ENCODE measurements around the gene CACNB2. TPM values are rescaled to one million over a fixed set of nuclear protein-coding genes. Genes with fewer than 3 reads are reported as not detected.

CACNB2 gene
- total RNA-seq, 4 donors from 2014 or later: 11.6 to 13.8 (median 12.1) TPM

DNA sequence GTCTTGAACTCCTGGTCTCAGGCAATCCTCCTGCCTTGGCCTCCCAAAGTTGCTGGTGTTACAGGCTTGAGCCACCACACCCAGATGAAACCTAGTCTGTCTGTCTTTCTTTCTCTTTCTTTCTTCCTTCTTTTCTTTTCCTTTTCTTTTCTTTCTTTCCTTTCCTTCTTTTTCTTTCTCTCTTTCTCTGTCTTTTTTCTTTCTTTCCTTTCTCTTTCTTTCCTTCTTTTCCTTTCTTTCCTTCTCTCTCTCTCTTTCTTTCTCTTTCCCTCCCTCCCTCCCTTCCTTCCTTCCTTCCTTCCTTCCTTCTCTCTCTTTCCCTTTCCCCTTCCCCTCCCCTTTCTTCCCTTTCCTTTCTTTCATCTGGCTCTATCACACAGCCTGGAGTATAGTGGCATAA, 185.2 kb downstream of the CACNB2 start:
- DNase-seq (ENCODE audit: low spot score in 2 of 2): no peak

DNA sequence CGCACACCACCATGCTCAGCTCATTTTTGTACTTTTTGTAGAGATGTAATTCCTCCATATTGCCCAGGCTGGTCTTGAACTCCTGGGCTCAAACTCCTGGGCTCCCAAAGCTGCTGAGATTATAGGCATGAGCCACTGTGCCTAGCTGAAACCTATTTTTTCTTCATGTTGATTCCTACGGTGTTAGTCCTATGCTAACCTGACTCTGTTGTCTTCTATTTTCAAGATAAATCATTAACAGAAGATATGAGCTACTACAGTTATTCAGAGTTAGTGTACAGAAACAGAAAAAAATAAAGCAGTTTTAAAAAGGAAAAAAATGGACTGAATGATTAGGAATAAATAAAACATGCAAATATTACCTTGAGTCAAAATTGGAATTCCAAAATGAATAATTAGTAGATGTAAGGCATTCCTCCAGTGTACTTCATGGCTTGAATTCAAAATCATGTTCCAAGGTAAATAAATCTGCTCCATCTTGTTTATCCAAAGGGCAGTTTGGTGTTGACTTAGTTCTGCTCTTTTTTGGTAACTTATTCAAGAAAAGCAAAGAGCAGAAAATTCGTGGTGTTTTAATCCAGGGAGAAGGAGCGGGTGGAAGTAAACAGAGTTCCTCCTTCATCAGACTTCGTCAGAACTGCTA, 185.8 kb downstream of the CACNB2 start:
- no peaks in the 10 kb centered on the region for H3K27me3 ChIP-seq
- no peak overlapping the region for H3K4me3 ChIP-seq
- no peaks in the 10 kb centered on the region for H3K9me3 ChIP-seq
- 80% methylated on average over 5 of the region's 5 CpGs for WGBS
- H3K4me1 ChIP-seq: no peaks in the 10 kb centered on the region
- no peaks in the 10 kb centered on the region for H3K36me3 ChIP-seq
- TF ChIP-seq, protein P1, sequence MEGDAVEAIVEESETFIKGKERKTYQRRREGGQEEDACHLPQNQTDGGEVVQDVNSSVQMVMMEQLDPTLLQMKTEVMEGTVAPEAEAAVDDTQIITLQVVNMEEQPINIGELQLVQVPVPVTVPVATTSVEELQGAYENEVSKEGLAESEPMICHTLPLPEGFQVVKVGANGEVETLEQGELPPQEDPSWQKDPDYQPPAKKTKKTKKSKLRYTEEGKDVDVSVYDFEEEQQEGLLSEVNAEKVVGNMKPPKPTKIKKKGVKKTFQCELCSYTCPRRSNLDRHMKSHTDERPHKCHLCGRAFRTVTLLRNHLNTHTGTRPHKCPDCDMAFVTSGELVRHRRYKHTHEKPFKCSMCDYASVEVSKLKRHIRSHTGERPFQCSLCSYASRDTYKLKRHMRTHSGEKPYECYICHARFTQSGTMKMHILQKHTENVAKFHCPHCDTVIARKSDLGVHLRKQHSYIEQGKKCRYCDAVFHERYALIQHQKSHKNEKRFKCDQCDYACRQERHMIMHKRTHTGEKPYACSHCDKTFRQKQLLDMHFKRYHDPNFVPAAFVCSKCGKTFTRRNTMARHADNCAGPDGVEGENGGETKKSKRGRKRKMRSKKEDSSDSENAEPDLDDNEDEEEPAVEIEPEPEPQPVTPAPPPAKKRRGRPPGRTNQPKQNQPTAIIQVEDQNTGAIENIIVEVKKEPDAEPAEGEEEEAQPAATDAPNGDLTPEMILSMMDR (IDR thresholded peaks at IDR 0.05): no peak
- TF ChIP-seq EP300 (IDR thresholded peaks at IDR 0.05) (no peak), POLR2AphosphoS5 (IDR thresholded peaks at IDR 0.05) (no peak), POLR2A (IDR thresholded peaks at IDR 0.05) (no peak)
- no peak overlapping the region for H3K27ac ChIP-seq
- DNase-seq (ENCODE audit: low spot score in 2 of 2): no peak

More for the DNA sequence above, 185.2 kb downstream of the CACNB2 start:
- Histone ChIP-seq H3K4me3 (no peak overlapping the region), H3K9me3 (no peaks in the 10 kb centered on the region), H3K27me3 (no peaks in the 10 kb centered on the region), H3K36me3 (no peaks in the 10 kb centered on the region), H3K4me1 (no peaks in the 10 kb centered on the region), H3K27ac (no peak overlapping the region)
- TF ChIP-seq POLR2A (IDR thresholded peaks at IDR 0.05): no peak
- TF ChIP-seq, protein P1 (IDR thresholded peaks at IDR 0.05): no peak
- TF ChIP-seq POLR2AphosphoS5 (IDR thresholded peaks at IDR 0.05): no peak
- TF ChIP-seq EP300 (IDR thresholded peaks at IDR 0.05): no peak

GRCh38 chr10:18328941-18329340, 188.7 kb downstream of the CACNB2 start:
- WGBS: 86% methylated on average over 2 of the region's 2 CpGs
- no peak for TF ChIP-seq POLR2AphosphoS5 (IDR thresholded peaks at IDR 0.05)
- no peak for TF ChIP-seq POLR2A (IDR thresholded peaks at IDR 0.05)
- TF ChIP-seq EP300 (IDR thresholded peaks at IDR 0.05): no peak
- TF ChIP-seq, protein P1 (IDR thresholded peaks at IDR 0.05): no peak
- Histone ChIP-seq H3K27me3 (no peaks in the 10 kb centered on the region), H3K9me3 (no peaks in the 10 kb centered on the region), H3K4me1 (no peaks in the 10 kb centered on the region), H3K36me3 (no peaks in the 10 kb centered on the region), H3K27ac (no peak overlapping the region), H3K4me3 (no peak overlapping the region)
- DNase-seq (ENCODE audit: low spot score in 2 of 2): no peak

- no peaks in the 10 kb centered on the region for H3K27me3 ChIP-seq
- 83% methylated on average over 4 of the region's 4 CpGs for WGBS
- DNase-seq (ENCODE audit: low spot score in 2 of 2): no peak
- no peaks in the 10 kb centered on the region for H3K4me1 ChIP-seq
- H3K4me3 ChIP-seq: no peak overlapping the region
- H3K9me3 ChIP-seq: no peaks in the 10 kb centered on the region
- TF ChIP-seq POLR2A (IDR thresholded peaks at IDR 0.05) (no peak), POLR2AphosphoS5 (IDR thresholded peaks at IDR 0.05) (no peak), EP300 (IDR thresholded peaks at IDR 0.05) (no peak)
- TF ChIP-seq, protein P1 (IDR thresholded peaks at IDR 0.05): no peak
- no peaks in the 10 kb centered on the region for H3K36me3 ChIP-seq
- no peak overlapping the region for H3K27ac ChIP-seq
These were observed 191.8 kb downstream of the CACNB2 start for GRCh38 chr10:18332048-18332447.

GRCh38 chr10:18332484-18332883, 192.3 kb downstream of the CACNB2 start:
- Histone ChIP-seq H3K36me3 (no peaks in the 10 kb centered on the region), H3K27me3 (no peaks in the 10 kb centered on the region), H3K4me1 (no peaks in the 10 kb centered on the region), H3K9me3 (no peaks in the 10 kb centered on the region), H3K27ac (no peak overlapping the region), H3K4me3 (no peak overlapping the region)
- 85% methylated on average over 1 of the region's 1 CpG for WGBS
- no peak for TF ChIP-seq EP300 (IDR thresholded peaks at IDR 0.05)
- TF ChIP-seq, protein P1 (IDR thresholded peaks at IDR 0.05): no peak
- no peak for TF ChIP-seq POLR2AphosphoS5 (IDR thresholded peaks at IDR 0.05)
- no peak for TF ChIP-seq POLR2A (IDR thresholded peaks at IDR 0.05)
- DNase-seq (ENCODE audit: low spot score in 2 of 2): no peak
